Measurements from ENCODE around the gene NOSIP.
"Not testable (repeated sequence)": the region's sequence is repeated elsewhere in the genome, so short reads cannot be mapped to it uniquely, and the experiment has no call there.

NOSIP gene, protein sequence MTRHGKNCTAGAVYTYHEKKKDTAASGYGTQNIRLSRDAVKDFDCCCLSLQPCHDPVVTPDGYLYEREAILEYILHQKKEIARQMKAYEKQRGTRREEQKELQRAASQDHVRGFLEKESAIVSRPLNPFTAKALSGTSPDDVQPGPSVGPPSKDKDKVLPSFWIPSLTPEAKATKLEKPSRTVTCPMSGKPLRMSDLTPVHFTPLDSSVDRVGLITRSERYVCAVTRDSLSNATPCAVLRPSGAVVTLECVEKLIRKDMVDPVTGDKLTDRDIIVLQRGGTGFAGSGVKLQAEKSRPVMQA

DNA sequence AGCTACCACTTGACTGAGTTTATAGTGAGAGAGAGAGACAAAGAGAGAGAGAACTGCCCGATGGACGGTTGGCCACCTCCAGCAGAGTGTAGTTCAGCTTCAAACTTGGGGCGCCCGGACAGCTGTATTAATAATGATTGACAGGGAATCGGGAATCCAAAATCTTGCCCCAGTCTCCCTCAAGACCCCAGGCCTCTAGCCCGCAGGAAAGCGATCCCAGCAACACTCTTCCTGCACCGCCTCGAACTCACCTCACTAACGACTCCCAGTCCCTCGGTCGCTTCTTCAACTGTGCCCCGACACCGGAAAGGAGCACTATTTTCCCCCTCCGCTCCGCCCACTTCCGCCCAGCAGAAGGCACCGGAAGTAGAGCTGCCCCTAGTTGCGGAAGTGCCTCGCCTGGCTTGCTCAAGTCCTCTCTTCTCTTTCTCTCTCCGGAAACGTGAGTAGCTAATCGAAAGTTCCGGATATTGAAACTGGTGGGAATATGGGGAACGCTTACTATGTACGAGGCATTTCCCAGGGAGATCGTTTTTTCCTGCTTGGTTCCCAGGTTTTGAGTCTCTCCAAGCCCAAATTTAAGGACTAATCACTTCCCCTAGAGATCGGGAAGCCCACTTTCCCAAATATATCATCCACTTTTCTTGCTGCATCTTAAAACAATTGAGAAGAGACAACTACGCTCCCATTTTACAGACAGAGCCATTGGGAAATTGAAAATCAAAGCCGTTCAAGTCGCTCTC is at the start of gene NOSIP:
Gene NOSIP, minus strand, starts transcription at position 293 of the 743 bp plus-strand sequence. CDS start 19,865 bp downstream, outside the sequence.
- intact Hi-C loops (cut with DNase I) = no loop called here
- peak; percentile 91 to 99 (median 94) for DNase-seq

DNA sequence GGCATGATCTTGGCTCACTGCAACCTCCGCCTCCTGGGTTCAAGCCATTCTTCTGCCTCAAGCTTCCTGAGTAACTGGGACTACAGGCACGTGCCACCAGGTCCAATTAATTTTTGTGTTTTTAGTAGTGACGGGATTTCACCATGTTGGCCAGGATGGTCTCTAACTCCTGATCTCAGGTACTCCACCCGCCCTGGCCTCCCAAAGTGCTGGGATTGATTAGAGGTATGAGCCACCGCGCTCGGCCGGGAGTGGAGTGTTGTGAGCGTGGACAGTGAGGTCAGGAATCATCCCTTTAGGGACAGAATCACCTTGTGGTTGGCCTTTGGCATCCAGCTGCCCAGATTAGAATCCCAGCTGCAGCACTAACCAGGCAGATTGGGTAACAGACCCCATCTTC is 49.3 kb upstream of the NOSIP start:
- intact Hi-C loops (cut with DNase I) = no loop called here
- no peak for DNase-seq

DNA sequence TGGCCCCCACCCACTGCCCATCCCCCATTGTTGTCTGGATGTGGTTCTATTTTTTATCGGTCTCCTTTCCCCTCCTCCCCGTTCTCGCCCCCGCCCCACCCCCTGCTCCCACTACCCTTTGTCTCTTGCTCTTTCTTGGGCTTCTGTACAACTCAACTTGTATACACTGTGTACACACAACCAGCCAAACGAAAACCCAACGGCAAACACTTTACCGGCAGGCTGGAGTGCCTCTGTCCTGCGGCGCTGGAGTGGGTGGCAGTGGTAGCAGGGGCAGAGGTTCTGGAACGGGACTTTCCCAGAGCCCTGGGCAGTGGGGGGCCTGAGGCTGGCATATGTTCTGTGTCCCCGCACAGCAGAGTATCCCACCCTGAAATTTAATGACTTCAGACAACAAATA is 45.9 kb upstream of the NOSIP start:
- intact Hi-C loops (cut with DNase I) = no loop called here

DNA sequence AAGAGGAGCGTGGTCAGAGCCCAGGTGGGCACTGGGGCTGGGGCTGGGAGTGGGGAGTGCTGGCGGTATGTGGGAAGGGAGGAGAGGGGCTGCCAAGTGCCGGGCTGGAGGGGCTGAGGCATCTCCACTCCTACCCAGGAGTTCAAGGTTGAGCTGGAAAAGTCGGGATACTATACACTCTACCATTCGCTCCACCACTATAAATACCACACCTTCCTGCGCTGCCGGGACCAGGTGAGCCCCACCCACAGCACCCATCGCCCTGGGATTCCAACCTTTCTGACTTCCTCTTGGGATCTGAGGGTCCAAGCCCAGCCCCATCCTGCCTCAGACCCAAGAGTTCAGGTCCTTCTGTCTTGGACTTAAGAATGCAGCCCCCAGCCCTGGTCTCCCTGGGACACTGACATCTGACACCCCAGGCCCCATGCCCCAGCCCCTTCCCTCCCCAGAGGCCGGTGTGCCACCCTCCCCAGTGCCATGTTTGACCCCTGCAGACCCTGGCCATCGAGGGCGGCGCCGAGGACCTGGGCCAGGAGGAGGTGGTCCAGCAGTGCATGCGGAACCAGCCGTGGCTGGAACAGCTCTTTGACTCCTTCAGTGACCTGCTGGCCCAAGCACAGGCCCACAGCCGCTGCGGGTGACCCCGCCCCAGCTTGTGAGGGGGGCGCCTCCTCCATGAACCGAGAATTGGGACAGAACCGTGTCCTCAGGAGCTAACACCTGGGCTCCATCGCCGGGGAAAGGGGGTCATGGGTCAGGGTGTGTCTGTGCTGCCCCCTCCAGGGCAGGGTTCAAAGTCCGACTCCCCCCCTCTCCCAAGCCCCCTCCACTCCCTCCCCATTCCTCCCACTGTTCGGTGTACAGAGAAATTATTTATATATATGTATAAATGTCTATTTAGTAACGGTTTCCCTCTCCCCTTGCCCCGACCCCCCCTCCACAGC is 44.9 kb upstream of the NOSIP start:
- DNase-seq = no peak
- intact Hi-C loops (cut with DNase I) = no loop called here

More for the DNA sequence above, 45.9 kb upstream of the NOSIP start:
- no peak for DNase-seq

DNA sequence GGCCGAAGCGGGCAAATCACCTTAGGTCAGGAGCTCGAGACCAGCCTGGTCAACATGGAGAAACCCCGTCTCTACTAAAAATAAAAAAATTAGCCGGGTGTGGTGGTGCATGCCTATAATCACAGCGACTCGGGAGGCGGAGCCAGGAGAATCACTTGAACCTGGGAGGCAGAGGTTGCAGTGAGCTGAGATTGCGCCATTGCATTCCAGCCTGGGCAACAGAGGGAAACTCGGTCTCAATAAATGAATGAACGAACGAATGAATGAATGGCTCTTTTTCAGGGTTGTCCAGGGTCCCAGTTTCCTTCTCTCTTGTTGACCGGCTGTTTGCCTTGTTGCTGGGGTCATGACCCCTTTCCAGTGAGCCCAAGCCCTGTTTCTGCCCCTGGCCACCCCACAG is 37.5 kb upstream of the NOSIP start:
- DNase-seq; intact Hi-C loops (cut with DNase I): not testable (repeated sequence)

DNA sequence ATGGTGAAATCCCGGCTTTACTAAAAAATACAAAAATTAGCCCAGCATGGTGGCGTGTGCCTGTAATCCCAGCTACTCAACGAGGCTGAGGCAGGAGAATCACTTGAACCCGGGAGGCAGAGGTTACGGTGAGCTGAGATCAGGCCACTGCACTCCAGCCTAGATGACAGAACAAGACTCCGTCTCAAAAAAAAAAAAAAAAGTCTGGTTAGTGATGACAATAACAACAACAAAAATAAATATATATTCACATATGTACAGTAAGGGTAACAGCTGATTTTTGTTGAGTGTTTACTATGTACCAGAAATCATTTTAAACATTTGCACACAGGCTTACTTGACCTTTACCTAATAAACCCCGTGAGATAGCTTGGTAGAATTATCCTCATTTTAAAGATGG is 36.6 kb upstream of the NOSIP start:
- DNase-seq = no peak
- intact Hi-C loops (cut with DNase I) = no loop called here

DNA sequence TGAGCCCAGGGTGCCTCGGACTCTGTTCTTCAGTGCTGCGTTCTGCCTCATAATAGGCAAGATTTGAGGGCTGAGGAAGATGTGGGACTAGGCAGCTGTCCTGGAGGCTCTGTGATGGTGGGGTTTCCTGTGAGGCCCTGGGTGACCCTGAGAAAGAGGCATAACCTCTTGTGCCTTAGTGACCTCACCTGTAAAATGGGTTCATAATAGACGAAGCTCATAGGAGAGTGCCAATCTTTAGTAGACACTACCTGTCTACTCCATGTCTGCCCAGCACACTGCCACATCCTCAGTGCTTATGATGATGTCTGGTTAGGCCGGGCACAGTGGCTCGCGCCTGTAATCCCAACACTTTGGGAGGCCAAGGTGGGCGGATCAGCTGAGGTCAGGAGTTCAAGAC is 36.2 kb upstream of the NOSIP start:
- no peak for DNase-seq
- intact Hi-C loops (cut with DNase I) = no loop called here

DNA sequence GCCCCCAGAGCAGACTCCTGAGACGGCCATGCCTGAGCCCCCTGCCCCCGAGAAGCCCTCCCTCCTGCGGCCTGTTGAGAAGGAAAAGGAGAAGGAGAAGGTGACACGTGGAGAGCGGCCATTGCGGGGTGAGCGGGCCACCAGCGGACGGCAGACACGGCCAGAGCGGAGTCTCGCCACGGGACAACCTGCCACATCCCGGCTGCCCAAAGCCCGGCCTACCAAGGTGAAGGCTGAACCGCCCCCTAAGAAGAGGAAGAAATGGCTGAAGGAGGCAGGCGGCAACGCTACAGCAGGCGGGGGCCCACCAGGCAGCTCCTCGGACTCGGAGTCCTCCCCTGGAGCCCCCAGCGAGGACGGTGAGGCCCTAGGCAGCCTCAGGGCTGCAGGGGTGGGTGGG is 35.5 kb upstream of the NOSIP start:
- no peak for DNase-seq
- intact Hi-C loops (cut with DNase I) = no loop called here

DNA sequence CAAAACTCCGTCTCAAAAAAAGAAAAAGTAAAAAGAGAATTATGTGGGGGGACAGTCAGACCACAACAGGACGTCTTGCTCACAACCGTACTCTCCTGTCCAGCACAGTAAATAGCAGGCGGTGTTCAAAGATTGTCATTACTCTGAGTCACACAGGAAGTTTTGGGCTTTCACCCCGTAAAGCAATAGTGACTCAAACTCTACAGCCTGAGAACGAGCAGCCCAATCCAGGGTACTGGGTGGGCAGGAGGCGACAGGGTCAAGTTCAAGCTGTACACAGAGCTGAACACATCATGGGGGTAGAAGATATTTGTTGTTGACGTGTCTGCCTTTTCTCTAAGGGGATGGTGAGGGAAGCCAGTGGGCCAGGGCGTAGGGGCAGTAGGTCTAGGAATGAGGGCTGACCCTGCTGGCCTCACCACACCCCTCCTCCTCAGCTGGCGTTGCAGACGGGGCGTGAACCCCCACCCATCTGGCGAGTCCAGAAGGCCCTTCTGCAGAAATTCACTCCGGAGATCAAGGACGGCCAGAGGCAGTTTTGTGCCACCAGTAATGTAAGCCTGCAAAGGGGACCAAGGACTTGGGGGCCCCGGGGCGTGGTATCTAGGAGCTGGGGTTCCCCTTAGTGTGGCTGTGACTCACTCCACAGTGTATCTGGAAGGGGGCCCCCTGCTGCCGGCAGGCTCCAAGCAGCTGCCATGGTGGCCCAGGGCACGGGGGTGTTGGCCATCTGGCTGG is 33.9 kb upstream of the NOSIP start:
- DNase-seq = no peak
- intact Hi-C loops (cut with DNase I) = no loop called here

DNA sequence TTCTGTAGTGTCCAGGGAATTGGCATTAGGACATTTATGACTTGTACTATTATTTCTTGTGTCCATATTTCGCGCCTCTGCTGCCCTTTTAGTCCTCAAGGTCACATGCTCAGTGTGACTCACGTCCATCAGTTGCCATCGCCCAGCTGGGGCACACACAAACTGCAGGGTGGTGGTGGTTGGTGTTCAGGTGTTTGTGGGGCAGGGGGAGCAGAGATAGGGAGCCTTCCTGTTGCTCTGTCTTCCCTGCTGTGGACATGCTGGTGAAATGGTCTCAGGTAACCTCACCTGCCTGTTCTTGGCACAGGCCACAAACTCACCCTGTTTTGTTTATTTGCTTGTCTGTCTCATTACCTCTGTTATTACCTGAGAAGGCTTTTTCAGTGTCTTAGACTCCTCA is 33.0 kb upstream of the NOSIP start:
- intact Hi-C loops (cut with DNase I) = no loop called here
- no peak for DNase-seq

DNA sequence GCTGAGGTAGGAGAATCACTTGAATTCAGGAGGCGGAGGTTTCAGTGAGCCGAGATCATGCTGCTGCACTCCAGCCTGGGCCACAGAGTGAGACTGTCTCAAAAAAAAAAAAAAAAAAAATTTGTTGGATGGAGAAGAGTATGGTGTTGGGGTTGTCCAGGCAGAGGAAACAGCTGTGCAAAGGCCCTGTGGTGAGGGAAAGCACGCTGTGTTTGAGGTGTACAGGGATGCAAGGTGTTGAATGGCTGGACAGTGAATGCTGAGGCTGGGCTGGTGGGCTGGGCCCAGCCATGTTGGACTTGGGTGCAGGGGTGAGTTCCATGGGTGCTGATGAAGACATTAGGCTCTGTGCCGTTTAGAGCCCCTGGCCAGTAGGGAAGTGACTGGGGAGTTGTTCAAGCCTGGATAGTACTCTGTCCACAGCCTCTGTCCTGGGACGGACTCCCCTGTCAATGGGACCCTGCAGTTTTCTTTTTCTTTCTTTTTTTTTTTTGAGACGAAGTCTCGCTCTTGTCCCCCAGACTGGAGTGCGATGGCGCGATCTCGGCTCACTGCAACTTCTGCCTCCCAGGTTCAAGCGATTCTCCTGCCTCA is 29.2 kb upstream of the NOSIP start:
- no peak for DNase-seq
- intact Hi-C loops (cut with DNase I) = no loop called here

DNA sequence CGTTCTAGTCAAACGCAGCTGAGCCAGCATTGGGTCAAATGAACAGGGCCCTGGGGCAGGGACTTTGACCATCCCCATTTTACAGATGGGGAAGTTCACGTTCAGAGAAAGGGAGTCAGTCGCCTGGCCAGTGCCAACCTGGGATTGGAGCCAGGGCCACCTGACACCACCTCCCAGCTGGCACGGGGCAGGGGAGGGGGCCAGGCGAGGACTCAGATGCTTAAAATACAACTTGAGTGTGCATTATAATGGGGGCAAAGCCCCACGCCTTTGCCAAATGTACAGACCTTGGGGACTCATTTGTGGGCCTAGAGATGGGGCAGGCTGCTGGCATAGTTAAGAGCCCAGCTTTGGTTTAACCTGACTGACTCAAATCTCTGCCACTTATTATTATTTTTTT is 25.2 kb upstream of the NOSIP start:
- no peak for DNase-seq
- intact Hi-C loops (cut with DNase I) = no loop called here

DNA sequence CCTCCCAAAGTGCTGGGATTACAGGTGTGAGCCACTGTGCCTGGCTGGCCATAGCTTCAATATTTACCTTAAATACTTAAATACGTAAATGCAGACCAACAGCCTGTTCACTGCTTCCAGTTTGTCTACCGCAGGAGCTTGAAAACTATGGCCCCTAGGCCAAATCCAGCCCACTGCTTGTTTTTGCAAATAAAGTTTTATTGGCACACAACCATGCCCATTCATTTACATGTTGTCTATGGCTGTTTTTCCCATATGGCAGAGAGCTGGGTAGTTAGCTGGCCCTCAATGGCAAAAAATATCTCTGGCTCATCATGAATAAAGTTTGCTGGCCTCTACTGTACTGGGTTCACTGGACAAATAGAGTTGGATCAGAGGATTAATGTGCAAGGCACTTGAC is 22.4 kb upstream of the NOSIP start:
- intact Hi-C loops (cut with DNase I) = no loop called here
- no peak for DNase-seq

DNA sequence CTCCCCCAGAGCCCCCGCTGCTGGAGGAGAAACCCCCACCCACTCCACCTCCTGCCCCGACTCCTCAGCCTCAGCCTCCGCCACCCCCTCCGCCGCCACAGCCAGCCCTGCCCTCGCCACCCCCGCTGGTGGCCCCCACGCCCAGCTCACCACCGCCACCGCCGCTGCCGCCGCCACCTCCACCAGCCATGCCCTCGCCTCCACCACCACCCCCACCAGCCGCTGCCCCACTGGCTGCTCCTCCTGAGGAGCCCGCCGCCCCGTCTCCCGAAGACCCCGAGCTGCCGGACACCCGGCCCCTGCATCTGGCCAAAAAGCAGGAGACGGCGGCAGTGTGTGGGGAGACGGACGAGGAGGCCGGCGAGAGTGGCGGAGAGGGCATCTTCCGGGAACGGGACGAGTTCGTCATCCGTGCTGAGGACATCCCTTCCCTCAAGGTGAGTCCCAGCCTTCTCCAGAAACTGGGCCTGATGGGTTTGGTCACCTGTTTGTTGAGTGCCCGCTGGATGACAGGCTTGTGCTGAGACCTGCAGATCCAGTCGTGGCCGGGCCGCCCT is 21.2 kb upstream of the NOSIP start:
- no peak for DNase-seq
- intact Hi-C loops (cut with DNase I) = no loop called here

DNA sequence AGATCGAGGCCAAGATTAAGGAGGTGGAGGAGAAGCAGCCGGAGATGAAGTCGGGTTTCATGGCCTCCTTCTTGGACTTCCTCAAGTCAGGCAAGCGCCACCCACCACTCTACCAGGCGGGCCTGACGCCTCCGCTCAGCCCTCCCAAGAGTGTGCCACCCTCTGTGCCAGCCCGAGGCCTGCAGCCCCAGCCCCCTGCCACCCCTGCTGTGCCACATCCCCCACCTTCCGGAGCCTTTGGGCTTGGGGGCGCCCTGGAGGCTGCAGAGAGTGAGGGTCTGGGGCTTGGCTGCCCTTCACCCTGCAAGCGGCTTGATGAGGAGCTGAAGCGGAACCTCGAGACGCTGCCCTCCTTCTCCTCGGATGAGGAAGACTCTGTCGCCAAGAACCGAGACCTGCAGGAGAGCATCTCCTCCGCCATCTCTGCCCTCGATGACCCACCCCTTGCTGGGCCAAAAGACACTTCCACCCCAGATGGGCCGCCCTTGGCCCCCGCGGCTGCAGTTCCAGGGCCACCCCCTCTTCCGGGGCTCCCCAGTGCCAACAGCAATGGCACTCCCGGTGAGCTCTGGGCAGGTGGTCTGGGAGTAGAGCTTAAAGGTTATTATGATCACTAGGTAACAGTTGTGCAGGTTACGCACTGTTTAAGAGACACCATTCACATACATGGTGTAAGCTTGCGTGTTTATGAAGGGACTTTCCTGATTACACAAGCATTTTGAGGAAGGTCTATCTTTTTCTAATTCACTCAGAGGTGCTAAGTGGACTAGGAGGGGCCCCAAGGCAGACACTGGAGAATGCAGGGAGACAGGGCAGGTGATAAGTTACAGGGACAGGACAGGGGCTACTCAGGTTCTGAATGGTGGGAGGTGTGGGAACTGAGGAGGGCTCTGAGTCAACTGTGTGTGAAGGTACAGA is 19.3 kb upstream of the NOSIP start:
- intact Hi-C loops (cut with DNase I) = no loop called here
- no peak for DNase-seq

DNA sequence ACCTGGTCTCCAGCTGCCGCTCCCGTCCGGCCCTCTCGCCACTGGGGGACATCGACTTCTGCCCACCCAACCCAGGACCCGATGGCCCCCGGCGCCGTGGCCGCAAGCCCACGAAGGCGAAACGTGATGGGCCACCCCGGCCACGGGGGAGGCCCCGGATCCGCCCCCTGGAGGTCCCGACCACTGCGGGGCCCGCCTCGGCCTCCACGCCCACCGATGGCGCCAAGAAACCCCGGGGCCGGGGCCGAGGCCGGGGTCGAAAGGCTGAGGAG is 17.3 kb upstream of the NOSIP start:
- no peak for DNase-seq
- intact Hi-C loops (cut with DNase I) = no loop called here

DNA sequence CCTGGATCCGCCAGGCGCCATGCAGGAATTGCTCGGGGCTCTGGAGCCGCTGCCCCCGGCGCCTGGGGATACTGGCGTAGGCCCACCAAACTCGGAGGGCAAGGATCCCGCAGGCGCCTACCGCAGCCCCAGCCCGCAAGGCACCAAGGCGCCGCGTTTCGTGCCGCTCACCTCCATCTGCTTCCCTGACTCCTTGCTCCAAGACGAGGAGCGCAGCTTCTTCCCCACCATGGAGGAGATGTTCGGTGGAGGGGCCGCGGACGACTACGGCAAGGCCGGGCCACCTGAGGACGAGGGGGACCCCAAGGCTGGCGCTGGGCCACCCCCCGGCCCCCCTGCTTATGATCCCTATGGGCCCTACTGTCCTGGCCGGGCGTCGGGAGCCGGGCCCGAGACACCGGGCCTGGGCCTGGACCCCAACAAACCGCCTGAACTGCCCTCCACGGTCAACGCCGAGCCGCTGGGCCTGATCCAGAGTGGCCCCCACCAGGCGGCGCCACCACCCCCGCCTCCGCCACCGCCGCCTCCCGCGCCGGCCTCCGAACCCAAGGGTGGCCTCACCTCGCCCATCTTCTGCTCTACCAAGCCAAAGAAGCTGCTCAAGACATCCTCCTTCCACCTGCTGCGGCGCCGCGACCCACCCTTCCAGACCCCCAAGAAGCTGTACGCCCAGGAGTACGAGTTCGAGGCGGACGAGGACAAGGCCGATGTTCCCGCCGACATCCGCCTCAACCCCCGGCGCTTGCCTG is 16.8 kb upstream of the NOSIP start:
- DNase-seq = no peak
- intact Hi-C loops (cut with DNase I) = no loop called here

DNA sequence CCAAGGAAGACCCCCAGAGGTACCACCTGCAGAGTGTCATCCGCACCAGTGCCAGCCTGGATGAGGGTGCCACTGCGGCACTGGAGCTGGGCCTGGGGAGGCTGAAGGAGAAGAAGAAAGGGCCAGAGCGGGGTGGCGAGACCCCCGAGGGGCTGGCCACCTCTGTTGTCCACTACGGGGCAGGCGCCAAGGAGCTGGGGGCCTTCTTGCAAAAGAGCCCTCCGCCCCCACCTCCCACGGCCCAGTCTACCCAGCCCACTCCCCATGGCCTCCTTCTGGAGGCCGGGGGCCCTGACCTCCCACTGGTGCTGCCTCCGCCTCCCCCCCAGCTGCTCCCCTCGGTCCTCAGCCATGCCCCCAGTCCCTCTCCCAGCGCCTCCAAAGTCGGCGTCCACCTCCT is 16.1 kb upstream of the NOSIP start:
- DNase-seq = no peak
- intact Hi-C loops (cut with DNase I) = no loop called here
